GM19099 (cell line): Measurements from ENCODE around the gene RSRC1.

ENCODE experiments used
- POLR2A ChIP-seq: IDR thresholded peaks from 3 replicates; pipeline ENCODE4 v1.6.1; 2011; ENCODE audit warnings: low read depth; ENCODE audit not compliant: insufficient read length; ENCODE audit errors: extremely low read depth

Gene RSRC1

GRCh38 chr3:158312560-158313141 lies 202.8 kb downstream of the RSRC1 start:
- TF ChIP-seq POLR2A = no peak

- no peak for TF ChIP-seq POLR2A
Observed at GRCh38 chr3:158313338-158313927, 203.5 kb downstream of the RSRC1 start.

- TF ChIP-seq POLR2A = no peak
Observed at GRCh38 chr3:158314426-158315357, 204.8 kb downstream of the RSRC1 start.

GRCh38 chr3:158330870-158331269 lies 221.0 kb downstream of the RSRC1 start:
- TF ChIP-seq POLR2A = no peak

GRCh38 chr3:158333736-158334135 lies 223.8 kb downstream of the RSRC1 start:
- TF ChIP-seq POLR2A = no peak

GRCh38 chr3:158337110-158337509 lies 227.2 kb downstream of the RSRC1 start:
- no peak for TF ChIP-seq POLR2A

- no peak for TF ChIP-seq POLR2A
Observed at GRCh38 chr3:158339638-158340037, 229.7 kb downstream of the RSRC1 start.

GRCh38 chr3:158347966-158348365 lies 238.1 kb downstream of the RSRC1 start:
- TF ChIP-seq POLR2A = no peak

- no peak for TF ChIP-seq POLR2A
Observed at GRCh38 chr3:158350971-158351370, 241.1 kb downstream of the RSRC1 start.

GRCh38 chr3:158352551-158352950 lies 242.7 kb downstream of the RSRC1 start:
- TF ChIP-seq POLR2A = no peak

GRCh38 chr3:158354713-158355112 lies 244.8 kb downstream of the RSRC1 start:
- TF ChIP-seq POLR2A = no peak

- no peak for TF ChIP-seq POLR2A
Observed at GRCh38 chr3:158355623-158356588, 246.0 kb downstream of the RSRC1 start.

- TF ChIP-seq POLR2A = no peak
Observed at GRCh38 chr3:158359339-158359738, 249.4 kb downstream of the RSRC1 start.

- no peak for TF ChIP-seq POLR2A
Observed at GRCh38 chr3:158360756-158361448, 251.0 kb downstream of the RSRC1 start.

GRCh38 chr3:158368271-158368670 lies 258.4 kb downstream of the RSRC1 start:
- no peak for TF ChIP-seq POLR2A

- TF ChIP-seq POLR2A = no peak
Observed at GRCh38 chr3:158369279-158369678, 259.4 kb downstream of the RSRC1 start.
